GM23248 (cell line): ENCODE measurements around the gene GLRX5. TPM values are rescaled to one million over a fixed set of nuclear protein-coding genes. Genes with fewer than 3 reads are reported as not detected.

ENCODE experiments used
- DNase-seq: peaks from one replicate; pipeline ENCODE4 v3.0.0-alpha.2; 2015
- H2AFZ ChIP-seq: fragments of 200-600 bp; sonication (generic); 2 replicates; pipeline ENCODE4 v1.6.1; 2016; ENCODE audit warnings: antibody characterized with exemption
- H3F3A ChIP-seq: fragments of 200-600 bp; sonication (generic); 2 replicates; pipeline ENCODE4 v1.6.1; 2016; ENCODE audit warnings: mild to moderate bottlenecking, antibody characterized with exemption, mixed run types; ENCODE audit not compliant: insufficient read depth
- H3K27ac ChIP-seq: fragments of 200-600 bp; sonication (generic); 2 replicates; pipeline ENCODE4 v1.5.1; 2016; ENCODE audit warnings: mild to moderate bottlenecking
- H3K27me3 ChIP-seq: fragments of 200-600 bp; sonication (generic); replicated peaks from 2 replicates; pipeline ENCODE4 v1.6.1; 2016; ENCODE audit warnings: mild to moderate bottlenecking; ENCODE audit not compliant: insufficient read depth
- H3K36me3 ChIP-seq: fragments of 200-600 bp; sonication (generic); 2 replicates; pipeline ENCODE4 v1.6.1; 2016; ENCODE audit warnings: low read depth, mild to moderate bottlenecking
- H3K4me1 ChIP-seq: fragments of 200-600 bp; sonication (generic); 2 replicates; pipeline ENCODE4 v1.6.1; 2016; ENCODE audit warnings: mild to moderate bottlenecking; ENCODE audit not compliant: insufficient read depth
- H3K4me2 ChIP-seq: fragments of 200-600 bp; sonication (generic); one replicate; pipeline ENCODE4 v1.6.1; 2016; ENCODE audit warnings: mild to moderate bottlenecking; ENCODE audit not compliant: unreplicated experiment
- H3K4me3 ChIP-seq: fragments of 200-600 bp; sonication (generic); 2 replicates; pipeline ENCODE4 v1.5.1; 2016; ENCODE audit warnings: mild to moderate bottlenecking
- H3K79me2 ChIP-seq: fragments of 200-600 bp; sonication (generic); 2 replicates; pipeline ENCODE4 v1.6.1; 2016; ENCODE audit warnings: mild to moderate bottlenecking; ENCODE audit not compliant: insufficient read depth
- H3K9ac ChIP-seq: fragments of 200-600 bp; sonication (generic); 2 replicates; pipeline ENCODE4 v1.6.1; 2016; ENCODE audit warnings: mild to moderate bottlenecking
- H3K9me2 ChIP-seq: fragments of 200-600 bp; sonication (generic); 2 replicates; pipeline ENCODE4 v1.6.1; 2016; ENCODE audit warnings: mixed run types, mild to moderate bottlenecking, moderate library complexity; ENCODE audit not compliant: insufficient read depth
- H3K9me3 ChIP-seq: fragments of 200-600 bp; sonication (generic); one replicate; pipeline ENCODE4 v1.6.1; 2017; ENCODE audit warnings: low read depth
- H4K20me1 ChIP-seq: fragments of 200-600 bp; sonication (generic); 2 replicates; pipeline ENCODE4 v1.6.0; 2016; ENCODE audit not compliant: insufficient read depth
- EZH2 ChIP-seq: fragments of 200-600 bp; sonication (generic); IDR thresholded peaks from 2 replicates; pipeline ENCODE4 v1.6.1; 2018; ENCODE audit warnings: antibody characterized with exemption, mild to moderate bottlenecking; ENCODE audit not compliant: insufficient read depth, poor library complexity, severe bottlenecking
- EZH2phosphoT487 ChIP-seq: fragments of 200-600 bp; sonication (generic); IDR thresholded peaks from 2 replicates; pipeline ENCODE4 v1.6.1; 2018; ENCODE audit warnings: antibody characterized with exemption, moderate library complexity, mild to moderate bottlenecking, low read depth; ENCODE audit not compliant: insufficient read depth
- WGBS, 2 experiments: methylation state at CpG; one replicate each; pipeline ENCODE4 v1.1.6; 2015 to 2017; ENCODE audit warnings: low lambda C conversion rate in 2 of 2, low coverage in 1 of 2; ENCODE audit errors: missing lambda C conversion rate in 2 of 2; 5-methylcytosine and 5-hydroxymethylcytosine counted together
- in situ Hi-C: fragments of 300-500 bp; cut with MboI; formaldehyde crosslinking; loops from 2 replicates; pipeline ENCODE4 v1.15.0; 2020
- polyA plus RNA-seq: library from polyadenylated mRNA; unstranded; fragments of >200 nt; fragmentation: Nextera tagmentation; extraction: Ambion mirVana; gene quantifications from 2 replicates; pipeline ENCODE4 v1.2.1, GENCODE V29; 2016
- total RNA-seq: library from RNA; depleted of rRNA; stranded (reverse); fragments of >200 nt; shearing (Covaris generic); gene quantifications from 2 replicates; pipeline ENCODE4 v1.2.3, GENCODE V29; 2014

Gene GLRX5
- total and polyA plus RNA-seq, 2 experiments from 2014 or later, result 38.6 to 48.7 TPM

DNA sequence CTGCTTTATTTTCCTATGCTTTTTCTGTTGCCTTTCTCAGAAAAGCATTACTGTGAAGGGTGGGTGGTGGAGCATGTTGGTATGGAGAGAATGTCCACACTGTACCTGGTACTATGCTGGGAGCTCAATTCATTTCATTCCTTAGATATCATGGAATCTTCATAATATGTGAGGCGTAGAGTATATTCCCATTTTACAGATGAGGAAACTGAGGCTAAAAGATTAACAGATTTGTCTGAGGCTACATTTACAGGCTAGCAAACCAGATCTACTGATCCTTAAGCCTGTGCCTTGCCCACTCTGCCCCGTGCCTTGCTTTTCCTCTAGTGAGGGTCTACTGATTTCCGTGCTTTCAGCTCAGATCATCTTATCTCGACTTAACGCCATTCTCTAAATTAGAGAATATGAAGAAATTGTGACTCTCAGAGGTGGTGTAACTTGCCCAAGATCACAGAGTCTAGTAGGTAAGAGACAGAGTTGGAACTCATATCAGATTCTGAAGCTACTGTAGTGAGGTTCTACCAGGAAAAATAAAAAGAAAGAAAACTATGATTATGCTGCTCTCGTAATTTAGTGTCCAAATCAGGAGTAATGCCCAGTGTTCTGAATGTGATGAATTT lies 5.5 kb downstream of the GLRX5 start:
- H2AFZ ChIP-seq, result no peak overlapping the region
- peaks cover 3% of the 10 kb centered on the region; the same call in 1 of the 2 replicates for H3K36me3 ChIP-seq
- 93 to 94% methylated on average over 6 of the region's 6 CpGs for WGBS, 2 experiments
- H3K4me1 ChIP-seq, result peaks cover 19% of the 10 kb centered on the region
- no peak overlapping the region for H3K9ac ChIP-seq
- H3K79me2 ChIP-seq, result peaks cover 87% of the 10 kb centered on the region
- H3K9me2 ChIP-seq, result no peaks in the 10 kb centered on the region
- TF ChIP-seq EZH2 (no peak), EZH2phosphoT487 (no peak)
- peaks cover 6% of the 10 kb centered on the region for H3F3A ChIP-seq
- no peak overlapping the region for H3K4me3 ChIP-seq
- H3K27me3 ChIP-seq, result no peaks in the 10 kb centered on the region
- no peaks in the 10 kb centered on the region for H3K9me3 ChIP-seq
- H3K4me2 ChIP-seq, result no peak overlapping the region
- in situ Hi-C loops, result loop anchor here (25.0 kb wide), 1 partner anchor 747 kb away; no protein-coding TSS in a partner anchor
- H4K20me1 ChIP-seq, result peaks cover 15% of the 10 kb centered on the region; the same call in 1 of the 2 replicates
- DNase-seq, result no peak
- H3K27ac ChIP-seq, result no peak overlapping the region

DNA sequence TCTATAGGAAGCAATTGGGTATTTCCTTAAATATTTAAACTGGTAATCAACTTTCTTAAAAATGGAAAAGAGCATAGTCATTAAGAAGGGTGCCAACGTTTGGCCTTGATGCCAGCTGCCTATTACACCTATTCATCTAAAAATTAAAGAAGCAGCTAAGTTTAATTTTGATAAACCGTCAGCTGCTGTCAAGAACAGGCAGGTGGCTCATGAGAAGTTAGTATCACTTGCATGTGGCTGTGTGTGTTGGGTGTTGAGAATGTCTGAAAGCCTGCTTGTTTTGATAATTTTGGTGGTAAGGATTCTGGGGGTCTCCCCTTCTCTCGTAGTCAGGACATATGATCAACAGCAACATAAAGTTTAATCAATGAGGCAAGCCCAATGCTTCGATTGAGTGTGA lies 6.5 kb downstream of the GLRX5 start:
- H3F3A ChIP-seq, result peaks cover 16% of the 10 kb centered on the region
- H3K4me1 ChIP-seq, result peaks cover 18% of the 10 kb centered on the region
- H3K9me2 ChIP-seq, result no peaks in the 10 kb centered on the region
- TF ChIP-seq EZH2 (no peak), EZH2phosphoT487 (no peak)
- H2AFZ ChIP-seq, result no peak overlapping the region
- H3K79me2 ChIP-seq, result peaks cover 77% of the 10 kb centered on the region
- H4K20me1 ChIP-seq, result peaks cover 15% of the 10 kb centered on the region; the same call in 1 of the 2 replicates
- 71 to 75% methylated on average over 4 of the region's 4 CpGs for WGBS, 2 experiments
- no peak overlapping the region for H3K4me2 ChIP-seq
- no peak overlapping the region for H3K9ac ChIP-seq
- no peaks in the 10 kb centered on the region for H3K27me3 ChIP-seq
- peaks cover 3% of the 10 kb centered on the region; the same call in 1 of the 2 replicates for H3K36me3 ChIP-seq
- DNase-seq, result no peak
- in situ Hi-C loops, result loop anchor here (25.0 kb wide), 1 partner anchor 746 kb away; no protein-coding TSS in a partner anchor
- no peak overlapping the region for H3K27ac ChIP-seq
- no peak overlapping the region for H3K4me3 ChIP-seq
- H3K9me3 ChIP-seq, result no peaks in the 10 kb centered on the region

DNA sequence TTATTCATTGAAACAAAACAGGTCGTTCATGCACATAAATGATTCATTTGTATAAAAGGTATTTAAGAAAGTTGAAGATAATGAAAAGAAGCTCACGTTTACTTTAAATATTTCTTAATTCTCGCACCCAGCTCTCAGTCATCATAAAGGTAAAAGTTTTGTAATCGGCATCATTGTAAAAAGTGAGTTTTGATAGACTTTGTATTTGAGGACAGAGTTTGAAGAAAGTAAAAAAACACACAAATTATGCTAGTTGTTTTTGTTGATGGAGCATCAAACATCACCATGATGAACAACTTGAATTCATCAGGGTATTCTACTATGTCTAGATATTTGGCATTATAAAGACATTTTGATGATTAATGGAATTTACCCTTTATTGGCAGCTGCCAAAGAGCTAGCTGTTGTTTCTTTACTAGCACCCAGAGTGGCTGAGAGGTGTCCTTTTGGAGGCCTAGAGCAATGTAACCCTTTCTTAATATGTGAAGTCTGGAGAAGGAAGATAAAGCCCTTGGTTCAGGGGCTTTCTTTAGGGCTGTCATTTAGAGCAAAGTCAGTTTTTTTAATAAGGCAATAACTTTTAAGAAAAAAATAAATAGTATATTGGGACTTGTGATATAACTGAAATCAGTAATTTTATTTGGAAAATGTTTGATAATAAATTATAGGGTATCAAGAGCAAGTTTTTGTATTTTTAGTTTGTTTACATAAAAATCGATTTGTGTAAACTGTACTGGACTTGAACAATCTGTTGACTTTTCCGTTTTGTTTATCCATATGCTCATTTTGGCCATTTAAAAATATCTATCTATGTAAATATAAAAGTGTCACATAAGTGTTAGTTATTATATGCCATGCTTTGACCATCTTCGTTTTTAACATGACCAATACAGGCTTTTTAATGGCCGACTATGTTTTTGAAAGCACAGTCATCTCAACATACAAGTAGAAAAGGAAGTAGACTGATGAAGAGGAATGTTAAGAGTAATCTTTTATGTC lies 7.4 kb downstream of the GLRX5 start:
- Histone ChIP-seq H3K9ac (no peak overlapping the region), H3F3A (peaks cover 19% of the 10 kb centered on the region), H3K27ac (no peak overlapping the region), H4K20me1 (peaks cover 11% of the 10 kb centered on the region; the same call in 1 of the 2 replicates), H3K4me3 (no peak overlapping the region), H3K4me2 (no peak overlapping the region), H3K27me3 (no peaks in the 10 kb centered on the region), H3K9me2 (no peaks in the 10 kb centered on the region), H3K36me3 (peaks cover 3% of the 10 kb centered on the region; the same call in 1 of the 2 replicates), H3K4me1 (peaks cover 12% of the 10 kb centered on the region), H3K79me2 (peaks cover 76% of the 10 kb centered on the region), H3K9me3 (no peaks in the 10 kb centered on the region), H2AFZ (no peak overlapping the region)
- DNase-seq, result no peak
- TF ChIP-seq EZH2phosphoT487 (no peak), EZH2 (no peak)
- in situ Hi-C loops, result loop anchor here (25.0 kb wide), 1 partner anchor 745 kb away; no protein-coding TSS in a partner anchor
- WGBS, 2 experiments, result 92 to 94% methylated on average over 8 of the region's 8 CpGs

DNA sequence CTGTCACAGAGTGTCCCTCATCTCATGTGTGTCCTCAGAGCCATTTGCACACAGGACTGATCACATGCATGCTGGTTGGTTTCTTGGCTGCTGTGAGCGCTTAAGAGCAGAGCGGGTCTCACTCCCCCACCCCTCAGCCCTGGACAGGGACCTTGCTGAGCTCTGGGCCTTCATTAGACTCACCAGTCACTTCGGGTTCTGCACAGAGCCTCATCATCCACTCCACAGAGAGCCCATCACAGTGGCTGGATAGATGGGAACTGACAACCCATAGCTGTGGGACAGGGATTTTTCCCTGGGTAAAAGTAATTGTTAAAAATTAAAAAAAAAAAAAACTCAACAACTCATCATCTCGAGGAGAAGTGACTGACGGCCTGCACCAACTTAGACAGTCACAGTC lies 8.2 kb downstream of the GLRX5 start:
- H3F3A ChIP-seq, result peaks cover 19% of the 10 kb centered on the region
- H3K9ac ChIP-seq, result no peak overlapping the region
- peaks cover 68% of the 10 kb centered on the region for H3K79me2 ChIP-seq
- no peak overlapping the region for H2AFZ ChIP-seq
- no peak overlapping the region for H3K4me2 ChIP-seq
- no peaks in the 10 kb centered on the region for H3K9me2 ChIP-seq
- no peak overlapping the region for H3K27ac ChIP-seq
- no peak for DNase-seq
- in situ Hi-C loops, result loop anchor here (25.0 kb wide), 1 partner anchor 744 kb away; no protein-coding TSS in a partner anchor
- 95 to 96% methylated on average over 5 of the region's 5 CpGs for WGBS, 2 experiments
- TF ChIP-seq EZH2phosphoT487, result no peak
- no peak for TF ChIP-seq EZH2
- H3K36me3 ChIP-seq, result peaks cover 3% of the 10 kb centered on the region; the same call in 1 of the 2 replicates
- H3K4me1 ChIP-seq, result peaks cover 13% of the 10 kb centered on the region
- H3K27me3 ChIP-seq, result no peaks in the 10 kb centered on the region
- H3K9me3 ChIP-seq, result no peaks in the 10 kb centered on the region
- H3K4me3 ChIP-seq, result no peak overlapping the region
- H4K20me1 ChIP-seq, result peaks cover 11% of the 10 kb centered on the region; the same call in 1 of the 2 replicates
